GM03348 (cell line): ENCODE measurements around the gene RSRC1.

Source experiments
- DNase-seq: peaks from one replicate; pipeline ENCODE4 v3.0.0; 2012; ENCODE audit warnings: low spot score

Gene RSRC1

GRCh38 chr3:158128755-158129154, 18.9 kb downstream of the RSRC1 start:
- no peak for DNase-seq

DNA sequence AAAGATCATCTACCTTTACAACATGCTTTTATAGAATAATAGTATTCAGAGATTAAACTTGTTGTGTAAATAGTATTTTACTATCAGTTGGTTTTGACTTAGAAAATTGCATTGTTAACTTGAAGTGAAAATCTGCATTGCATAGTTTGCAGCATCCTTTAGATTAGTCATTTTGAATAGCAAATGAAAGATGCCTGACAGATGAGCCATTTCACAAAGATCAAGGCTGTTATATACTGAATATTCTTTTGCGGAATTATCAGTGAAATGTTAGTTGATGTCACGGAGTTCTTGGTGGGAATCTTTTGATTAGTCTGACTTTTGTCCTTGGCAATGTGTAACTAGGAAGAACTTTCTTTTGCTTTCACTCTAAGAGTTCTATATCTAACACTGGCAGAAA, 24.5 kb downstream of the RSRC1 start:
- no peak for DNase-seq

DNA sequence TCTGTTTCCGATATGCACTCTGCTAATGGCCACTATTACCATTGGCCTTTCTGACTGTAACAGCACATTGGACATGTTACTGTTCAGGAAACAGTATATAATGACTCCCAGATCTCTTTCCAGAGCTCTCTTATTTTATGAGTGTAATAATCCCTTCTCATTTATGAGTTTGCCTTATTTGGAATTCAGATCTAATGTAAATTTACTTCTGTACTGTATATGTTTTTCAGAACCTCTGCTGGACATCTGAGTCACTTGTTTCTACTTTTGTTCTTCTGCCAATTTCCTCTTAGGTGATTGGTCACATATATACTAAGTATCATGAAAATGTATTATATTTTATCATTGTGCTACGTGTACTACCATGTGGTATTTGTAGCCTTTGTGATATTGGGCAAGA, 30.5 kb downstream of the RSRC1 start:
- no peak for DNase-seq

DNA sequence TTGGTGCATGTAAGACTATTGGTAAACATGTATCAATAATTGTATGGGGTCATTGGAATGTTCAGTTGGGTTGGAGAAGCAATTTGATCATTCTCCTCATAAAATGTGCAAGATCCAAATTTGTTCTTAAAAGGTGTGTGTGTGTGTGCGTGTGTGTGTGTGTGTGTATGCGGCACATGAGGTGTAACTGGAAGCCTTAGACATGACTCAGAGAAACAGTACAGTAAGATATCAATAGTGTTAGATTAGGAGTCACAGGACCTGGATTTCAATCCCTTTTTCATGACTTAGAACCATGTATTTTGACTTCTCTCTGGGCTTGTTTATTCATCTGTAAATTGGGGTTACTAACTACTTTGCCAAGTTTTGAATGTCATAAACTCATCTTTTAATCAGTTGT, 38.3 kb downstream of the RSRC1 start:
- DNase-seq = no peak

DNA sequence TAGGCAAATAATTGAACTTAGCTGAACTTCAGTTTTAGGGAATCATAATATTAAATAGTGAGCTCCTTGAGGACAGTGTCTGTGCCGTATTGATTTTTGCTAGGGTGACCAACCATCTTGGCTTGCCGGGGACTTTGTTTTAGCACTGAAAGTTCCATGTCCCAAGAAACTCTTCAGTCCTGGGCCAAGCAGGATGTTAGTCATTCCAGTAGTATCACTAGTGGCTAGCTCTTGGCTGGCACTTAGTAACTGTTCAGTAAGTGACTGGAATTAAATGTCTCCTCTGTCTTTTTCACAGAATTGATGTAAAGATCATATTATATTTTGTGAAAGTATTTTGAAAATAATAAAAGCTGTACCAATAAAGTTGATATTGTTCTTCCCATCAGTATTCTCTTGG, 42.3 kb downstream of the RSRC1 start:
- peak; percentile 39 for DNase-seq

GRCh38 chr3:158158969-158159368, 49.1 kb downstream of the RSRC1 start:
- no peak for DNase-seq

DNA sequence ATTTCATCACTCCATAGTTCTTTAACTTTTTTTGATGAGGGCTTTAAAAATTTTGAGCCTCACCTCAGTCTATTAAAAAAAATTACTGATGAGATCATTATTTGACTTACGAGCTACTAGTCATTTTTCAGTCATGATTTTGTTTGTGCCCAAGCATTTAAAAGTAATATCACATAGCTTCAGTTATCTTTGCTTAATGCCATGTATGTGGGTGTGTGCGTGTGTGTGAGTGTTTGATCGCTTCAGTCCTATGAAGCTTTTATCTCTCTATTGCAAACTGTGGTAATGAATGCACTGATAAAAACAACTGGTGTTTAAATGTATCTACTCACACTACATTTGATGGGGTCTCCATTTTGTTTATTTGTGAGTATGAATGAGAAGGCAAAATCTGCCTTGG, 49.8 kb downstream of the RSRC1 start:
- DNase-seq = no peak

DNA sequence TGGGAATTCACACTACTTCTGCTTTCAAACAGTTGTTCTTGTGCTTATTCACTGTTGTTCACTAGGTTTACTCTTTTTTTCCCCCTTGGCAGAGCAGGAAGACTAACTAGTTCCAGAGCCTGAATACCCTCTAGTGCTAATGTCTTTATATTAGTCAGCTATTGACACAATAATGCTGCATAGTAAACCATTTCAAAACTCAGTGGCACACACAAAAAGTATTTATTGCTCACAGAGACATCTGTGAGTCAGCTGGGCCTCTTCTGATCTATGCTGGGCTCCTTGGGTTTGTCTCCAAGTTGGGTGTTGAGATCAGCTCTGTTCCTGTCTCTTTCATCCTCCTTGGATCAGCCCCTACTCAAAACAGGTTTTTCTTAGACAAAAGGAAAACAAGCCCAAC, 51.1 kb downstream of the RSRC1 start:
- DNase-seq = peak; percentile 69

- no peak for DNase-seq
Measured at GRCh38 chr3:158165141-158165655, 55.3 kb downstream of the RSRC1 start.

- peak; percentile 1 for DNase-seq
Measured at GRCh38 chr3:158165730-158166129, 55.8 kb downstream of the RSRC1 start.

- DNase-seq = no peak
Measured at GRCh38 chr3:158166223-158166622, 56.3 kb downstream of the RSRC1 start.

GRCh38 chr3:158167737-158168557, 58.1 kb downstream of the RSRC1 start:
- peak; percentile 86 for DNase-seq

GRCh38 chr3:158169091-158169491, 59.2 kb downstream of the RSRC1 start:
- DNase-seq = no peak

DNA sequence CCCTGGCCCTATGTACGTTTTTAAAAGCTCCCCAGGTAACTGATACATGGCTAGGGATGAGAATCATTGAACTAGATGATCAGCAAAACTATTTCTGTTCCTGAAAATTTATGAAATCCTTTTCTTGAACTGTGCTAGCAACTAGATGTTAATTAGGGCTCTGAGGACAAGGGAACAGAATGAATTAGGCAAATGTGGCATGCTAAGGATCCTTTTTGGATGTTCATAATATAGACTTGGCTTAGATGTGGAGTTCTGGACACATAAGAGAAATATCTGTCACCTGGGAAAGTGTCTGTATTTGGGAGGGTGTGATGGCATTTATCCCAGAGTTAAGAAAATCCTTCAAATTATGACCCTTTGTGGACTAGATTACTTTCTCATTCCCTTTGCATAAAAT, 71.2 kb downstream of the RSRC1 start:
- DNase-seq = no peak

DNA sequence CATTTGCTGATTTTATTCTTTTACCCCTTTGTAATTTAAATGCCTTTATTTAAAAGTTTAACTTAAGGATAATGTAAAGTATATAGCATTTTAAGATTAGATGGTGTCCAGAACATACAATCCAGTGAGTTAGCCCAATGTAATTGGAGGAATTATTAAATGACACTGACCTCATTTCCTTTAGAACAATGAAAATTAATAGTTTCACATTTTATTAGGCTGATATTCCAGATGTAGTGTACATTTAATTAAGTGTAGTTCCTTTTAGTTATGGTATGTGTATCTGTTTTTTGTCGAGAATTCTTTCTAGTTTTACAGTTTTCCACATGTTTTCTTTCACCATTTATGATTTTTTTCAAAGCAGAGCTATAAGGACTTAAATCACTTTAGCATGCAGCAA, 75.8 kb downstream of the RSRC1 start:
- no peak for DNase-seq

DNA sequence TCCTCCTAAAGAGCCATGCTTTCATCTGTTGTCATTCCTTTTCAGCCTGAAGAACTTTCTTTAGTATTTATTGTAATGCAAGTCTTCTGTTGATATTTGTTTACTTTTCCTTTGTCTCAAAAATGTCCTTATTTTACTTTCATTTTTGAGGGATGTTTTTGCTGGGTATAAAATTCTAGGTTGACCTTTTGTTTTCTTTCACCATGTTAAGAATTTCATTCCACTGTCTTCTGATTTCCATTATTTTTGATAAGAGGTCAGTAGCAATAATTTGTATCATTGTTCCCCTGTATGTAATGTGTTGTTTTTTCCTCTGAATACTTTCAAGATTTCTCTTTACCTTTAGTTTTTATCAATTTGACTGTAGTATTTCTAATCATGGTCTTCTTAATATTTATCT, 91.1 kb downstream of the RSRC1 start:
- DNase-seq = no peak

GRCh38 chr3:158205324-158205723, 95.4 kb downstream of the RSRC1 start:
- no peak for DNase-seq

GRCh38 chr3:158205994-158206393, 96.1 kb downstream of the RSRC1 start:
- DNase-seq = no peak

DNA sequence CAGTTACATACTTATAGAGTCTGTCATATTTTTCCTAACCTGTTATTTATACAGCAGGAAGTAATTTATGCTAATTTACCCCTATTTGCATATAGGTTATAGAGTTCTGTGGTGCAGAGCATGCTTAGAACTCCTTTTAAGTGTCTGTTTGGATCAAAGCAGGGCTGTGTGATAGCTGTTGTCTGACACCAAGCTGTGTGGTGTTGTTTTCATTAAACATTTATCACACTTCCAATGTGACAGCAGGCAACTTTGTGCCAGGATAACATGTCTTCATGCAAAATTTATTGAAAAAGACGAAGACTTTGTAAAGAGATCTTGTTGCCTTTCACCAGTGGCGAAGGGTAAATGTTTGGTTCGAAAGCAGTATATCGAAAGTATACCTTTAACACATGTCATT, 100.2 kb downstream of the RSRC1 start:
- no peak for DNase-seq

- DNase-seq = no peak
Measured at GRCh38 chr3:158213461-158213860, 103.6 kb downstream of the RSRC1 start.

GRCh38 chr3:158217992-158218391, 108.1 kb downstream of the RSRC1 start:
- DNase-seq = no peak

DNA sequence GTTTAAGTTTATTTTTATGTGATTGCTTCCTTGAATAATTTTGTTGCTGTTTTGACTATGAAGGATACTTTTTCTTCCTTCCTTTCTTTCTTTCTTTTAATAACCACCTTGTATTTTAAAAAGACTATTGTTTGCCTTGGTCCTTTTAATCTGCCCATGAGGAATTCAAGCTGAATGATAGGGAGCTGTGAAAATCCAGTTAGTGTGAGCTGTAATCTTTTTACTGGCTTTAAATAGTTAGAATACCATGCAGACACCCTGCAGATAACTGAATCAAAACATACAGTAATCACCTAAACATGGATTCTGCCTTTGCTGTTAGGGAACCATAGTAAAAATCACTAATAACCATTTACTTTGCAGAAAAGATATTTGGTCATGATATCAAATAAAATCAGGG, 110.7 kb downstream of the RSRC1 start:
- no peak for DNase-seq

GRCh38 chr3:158221426-158221825, 111.5 kb downstream of the RSRC1 start:
- no peak for DNase-seq

DNA sequence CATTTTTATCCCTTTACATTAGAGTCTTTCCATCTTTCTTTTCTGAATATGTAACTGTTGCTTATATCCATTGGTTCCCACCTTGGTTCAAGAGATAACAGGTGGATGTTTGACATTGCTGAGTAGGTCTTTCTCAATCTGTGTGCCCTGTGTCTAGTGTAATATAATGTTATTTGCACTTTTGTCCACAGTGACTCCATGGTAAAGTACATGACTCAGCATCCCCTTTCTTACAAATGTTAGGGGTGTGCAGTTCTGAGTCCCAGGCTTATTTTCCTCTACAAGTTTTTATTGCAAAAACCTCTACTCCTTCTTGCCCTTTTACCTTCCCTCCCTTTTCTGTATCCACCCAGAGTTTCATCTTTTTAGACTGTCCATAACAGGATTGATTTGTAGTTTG, 116.5 kb downstream of the RSRC1 start:
- DNase-seq = no peak
